Measurements from ENCODE around the gene USP33.
"Not testable (repeated sequence)": the region's sequence is repeated elsewhere in the genome, so short reads cannot be mapped to it uniquely, and the experiment has no call there.

USP33 gene

DNA sequence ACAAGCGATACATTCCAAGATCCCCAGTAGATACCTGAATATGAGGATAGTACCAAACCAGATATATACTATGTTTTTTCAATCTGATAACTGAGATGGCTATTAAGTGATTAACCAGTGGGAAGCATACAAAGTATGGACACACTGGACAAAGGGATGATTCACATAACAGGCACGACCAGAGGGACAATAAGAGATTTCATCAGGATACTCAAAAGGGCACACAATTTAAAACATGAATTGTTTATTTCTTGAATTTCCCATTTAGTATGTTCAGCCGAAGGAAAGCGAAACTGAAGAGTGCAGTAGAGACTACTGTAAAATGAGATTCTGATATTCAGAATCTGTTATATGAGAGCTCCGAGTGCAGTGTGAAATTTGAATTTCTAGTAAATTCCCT is 87.8 kb downstream of the USP33 start:
- DNase-seq (ENCODE audit: low read depth) = no peak

DNA sequence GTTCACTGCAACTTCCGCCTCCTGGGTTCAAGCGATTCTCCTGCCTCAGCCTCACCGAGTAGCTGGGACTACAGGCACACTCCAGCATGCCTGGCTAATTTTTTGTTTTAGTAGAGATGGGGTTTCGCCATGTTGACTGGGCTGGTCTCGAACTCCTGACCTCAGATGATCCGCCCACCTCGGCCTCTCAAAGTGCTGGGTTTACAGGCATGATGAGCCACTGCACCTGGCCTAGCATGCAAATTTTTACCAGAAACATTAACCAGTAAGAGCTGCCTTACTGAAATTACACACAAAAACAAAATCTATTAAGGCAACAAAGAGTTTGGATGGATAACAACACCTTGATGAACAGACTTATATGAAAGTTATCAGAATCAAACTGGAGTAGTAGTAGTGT is 89.3 kb downstream of the USP33 start:
- DNase-seq (ENCODE audit: low read depth) = no peak

DNA sequence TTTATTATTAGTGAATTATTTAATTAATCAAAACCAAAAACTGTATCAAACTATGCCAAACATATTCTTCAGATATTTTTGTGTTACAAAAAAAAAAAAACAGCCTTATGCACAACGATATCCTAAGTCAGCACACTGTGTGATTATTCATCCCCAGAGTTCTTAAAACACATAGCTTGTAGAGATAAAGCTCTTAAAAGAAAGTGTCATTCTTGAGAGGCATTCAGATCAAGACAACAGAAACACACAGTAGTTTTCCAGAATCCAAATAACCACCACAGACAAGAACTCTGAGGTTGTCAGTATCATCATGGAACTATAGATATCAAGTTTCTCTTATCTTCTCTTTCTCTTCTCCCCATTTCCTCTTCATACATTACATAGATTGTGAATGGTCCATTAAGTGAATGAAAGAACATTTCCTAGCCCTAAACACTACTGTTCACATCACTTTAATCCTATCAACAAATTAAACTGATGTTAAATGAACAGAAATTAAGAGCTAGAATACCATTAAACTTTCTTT is 90.7 kb downstream of the USP33 start:
- no peak for DNase-seq (ENCODE audit: low read depth)

DNA sequence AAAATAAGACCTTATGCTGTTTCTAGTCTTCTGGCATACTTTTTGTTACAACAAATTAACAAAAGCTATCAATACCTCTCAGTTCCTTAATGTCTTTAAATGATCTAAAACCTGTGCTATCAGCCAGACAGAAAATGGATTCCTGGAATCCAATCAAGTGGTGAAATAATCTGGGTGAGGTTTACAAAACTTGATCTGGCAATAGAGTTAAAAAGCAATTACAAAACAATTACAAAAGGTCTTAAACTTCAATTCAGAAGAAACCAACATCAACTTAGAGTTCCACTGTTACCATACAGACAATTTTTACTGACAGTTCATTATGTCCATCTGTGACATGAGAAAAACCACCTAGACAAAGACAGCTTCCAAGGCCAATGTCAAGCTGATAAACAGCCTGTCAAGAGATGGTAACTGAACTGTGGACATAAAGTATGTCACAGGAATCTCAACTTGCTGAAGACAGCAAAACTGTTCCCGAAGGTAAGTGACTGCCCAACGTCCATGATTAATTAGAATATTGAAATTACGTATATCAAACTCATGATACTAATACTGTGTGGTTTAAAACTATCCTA is 94.6 kb downstream of the USP33 start:
- no peak for DNase-seq (ENCODE audit: low read depth)

DNA sequence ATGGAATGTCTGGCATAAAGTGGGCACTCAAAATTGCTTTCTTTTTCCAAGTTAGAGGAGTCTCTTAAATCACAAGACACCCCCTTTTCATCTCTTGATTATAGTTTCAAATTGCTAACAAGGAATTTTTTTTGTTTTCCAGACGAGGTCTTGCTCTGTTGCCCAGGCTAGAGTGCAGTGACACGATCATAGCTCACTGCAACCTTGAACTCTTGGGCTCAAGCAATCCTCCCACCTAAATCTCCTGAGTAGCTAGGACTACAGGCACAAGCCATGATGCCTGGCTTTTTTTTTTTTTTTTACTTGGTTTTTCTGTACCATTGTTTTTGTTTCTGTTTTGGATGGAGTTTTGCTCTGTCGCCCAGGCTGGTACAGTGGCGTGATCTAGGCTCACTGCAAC is 98.0 kb downstream of the USP33 start:
- no peak for DNase-seq (ENCODE audit: low read depth)

DNA sequence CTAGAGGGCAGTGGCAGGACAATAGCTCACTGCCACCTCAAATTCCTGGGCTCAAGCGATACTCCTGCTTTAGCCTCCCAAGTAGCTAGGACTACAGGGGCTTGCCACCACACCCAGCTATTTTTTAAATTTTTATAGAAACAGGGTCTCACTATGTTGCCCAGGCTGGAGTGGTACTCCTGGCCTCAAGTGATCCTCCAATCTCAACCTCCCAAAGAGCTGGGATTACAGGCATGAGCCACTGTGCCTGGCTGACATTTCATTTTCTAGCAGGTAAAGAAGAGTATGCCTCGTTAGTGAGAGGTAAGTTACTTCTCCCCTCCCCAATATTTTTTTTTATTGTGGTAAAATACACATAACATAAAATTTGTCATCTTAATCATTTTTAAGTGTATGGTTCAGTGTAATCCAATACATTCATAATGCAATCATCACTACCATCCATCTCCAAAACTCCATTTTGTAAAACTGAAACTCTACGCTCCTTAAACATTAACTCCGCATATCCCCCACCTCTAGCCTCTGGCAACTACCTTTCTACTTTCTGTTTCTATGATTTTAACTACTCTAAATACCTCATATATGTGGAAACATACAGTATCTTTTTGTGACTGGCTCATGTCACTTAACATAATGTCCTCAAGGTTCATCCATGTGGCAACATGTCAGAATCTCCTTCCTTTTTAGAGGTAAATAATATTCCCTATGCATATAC is 99.6 kb downstream of the USP33 start:
- no peak for DNase-seq (ENCODE audit: low read depth)

DNA sequence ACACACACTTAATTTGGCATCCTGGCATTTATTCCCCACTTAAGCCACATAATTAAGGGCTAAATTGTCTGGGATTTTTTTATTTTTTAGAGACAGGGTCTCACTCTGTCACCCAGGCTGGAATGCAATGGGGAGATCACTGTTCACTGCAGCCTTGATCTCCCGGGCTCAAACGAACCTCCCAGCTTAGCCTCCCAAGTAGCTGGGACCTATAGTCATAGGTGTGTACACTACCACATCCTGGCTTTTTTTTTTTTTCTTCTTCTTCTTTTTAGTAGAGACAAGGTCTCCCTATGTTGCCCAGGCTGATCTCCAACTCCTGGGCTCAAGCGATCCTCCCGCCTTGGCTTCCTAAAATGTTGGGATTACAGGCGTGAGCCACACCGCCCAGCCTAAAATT is 101.4 kb downstream of the USP33 start:
- no peak for DNase-seq (ENCODE audit: low read depth)

DNA sequence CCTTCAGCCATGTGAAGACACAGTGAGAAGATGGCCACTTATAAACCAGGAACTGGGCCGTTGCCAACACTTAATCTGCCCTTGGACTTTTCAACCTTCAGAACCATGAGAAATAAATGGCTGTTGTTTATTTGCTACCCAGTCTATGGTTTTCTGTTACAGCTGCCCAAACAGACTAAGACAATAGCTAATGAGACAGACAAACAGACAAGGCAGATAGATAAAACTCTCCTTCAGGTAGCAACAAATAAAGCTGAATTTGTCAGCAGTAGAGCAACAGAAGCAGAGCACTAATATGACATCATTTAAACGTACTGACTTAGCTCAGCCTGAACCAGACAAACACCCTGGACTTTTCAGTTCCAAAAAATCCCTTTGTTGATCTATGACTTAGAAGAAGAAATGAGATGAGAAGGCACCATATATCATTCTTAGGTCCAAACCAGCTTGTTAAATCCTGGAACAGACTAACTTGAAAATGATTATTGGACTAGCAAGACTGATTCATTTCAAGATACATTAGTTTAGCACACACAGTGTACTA is 104.1 kb downstream of the USP33 start:
- DNase-seq (ENCODE audit: low read depth) = no peak

DNA sequence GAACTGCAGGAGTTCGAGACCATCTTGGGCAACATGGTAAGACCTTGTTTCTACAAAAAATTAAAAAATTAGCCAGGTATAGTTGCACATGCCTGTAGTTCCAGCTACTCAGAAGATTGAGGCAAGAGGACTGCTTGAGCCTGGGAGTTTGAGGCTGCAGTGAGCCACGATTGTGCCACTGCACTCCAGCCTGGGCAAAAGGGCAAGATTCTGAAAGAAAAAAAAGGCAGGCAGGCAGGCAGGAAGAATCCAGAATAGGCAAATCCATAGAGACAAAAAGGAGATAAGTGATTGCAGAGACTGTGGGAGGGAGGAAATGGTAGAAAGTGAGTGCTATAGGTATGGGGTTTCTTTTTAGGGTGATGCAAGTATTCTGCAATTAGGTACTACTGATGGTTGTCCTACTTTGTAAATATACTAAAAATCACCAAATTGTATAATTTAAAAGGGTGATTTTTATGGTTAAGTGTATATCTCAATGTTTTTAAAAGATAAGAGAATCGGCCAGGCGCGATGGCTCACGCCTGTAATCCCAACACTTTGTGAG is 106.6 kb downstream of the USP33 start:
- no peak for DNase-seq (ENCODE audit: low read depth)

DNA sequence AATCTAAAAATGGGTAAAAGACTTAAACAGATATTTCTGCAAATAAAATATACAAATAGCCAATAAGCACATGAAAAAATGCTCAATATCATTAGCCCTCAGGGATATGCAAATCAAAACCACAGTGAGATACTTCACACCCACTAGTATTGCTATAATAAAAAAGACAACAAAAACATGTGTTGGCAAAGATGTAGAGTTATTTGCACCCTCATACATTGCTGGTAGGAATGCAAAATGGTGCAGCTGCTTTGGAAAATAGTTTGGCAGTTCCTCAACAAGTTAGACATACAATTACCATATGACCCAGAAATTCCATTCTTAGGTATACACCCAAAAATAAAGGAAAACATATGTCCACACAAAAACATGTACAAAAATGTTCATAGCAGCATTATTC is 107.4 kb downstream of the USP33 start:
- DNase-seq (ENCODE audit: low read depth) = no peak

DNA sequence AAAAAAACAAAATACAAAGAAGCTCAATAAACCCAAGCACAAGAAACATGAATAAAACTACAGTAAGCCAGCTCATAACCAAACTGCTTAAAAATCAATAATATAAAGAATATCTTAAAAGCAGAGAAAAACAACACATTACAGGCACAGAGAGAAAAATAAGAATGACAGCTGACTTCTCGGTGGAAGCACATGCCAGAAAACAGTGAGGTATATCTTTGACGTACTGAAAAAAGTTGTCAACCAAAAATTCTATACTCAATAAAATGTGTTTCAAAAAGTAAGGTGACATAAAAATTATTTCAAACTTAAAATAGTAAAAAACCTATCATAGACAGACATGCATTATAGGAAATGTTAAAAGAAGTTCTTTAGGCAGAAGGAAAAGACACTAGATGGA is 110.5 kb downstream of the USP33 start:
- DNase-seq (ENCODE audit: low read depth) = no peak

DNA sequence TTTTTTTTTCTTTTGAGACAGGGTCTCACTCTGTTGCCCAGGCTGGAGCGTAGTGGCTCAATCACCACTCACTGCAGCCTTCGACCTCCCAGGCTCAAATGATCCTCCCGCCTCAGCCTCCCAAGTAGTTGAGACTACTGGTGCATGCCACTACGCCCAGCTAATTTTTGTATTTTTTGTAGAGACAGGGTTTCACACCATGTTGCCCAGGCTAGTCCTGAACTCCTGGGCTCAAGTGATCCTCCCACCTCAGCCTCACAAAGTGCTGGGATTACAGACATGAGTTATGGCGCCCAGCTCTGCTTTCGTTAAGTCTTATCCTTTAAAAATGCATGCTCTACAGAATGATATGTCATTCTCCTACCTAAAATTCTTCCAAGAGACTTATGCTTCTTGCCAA is 113.4 kb downstream of the USP33 start:
- DNase-seq (ENCODE audit: low read depth) = not testable (repeated sequence)
